NB4 (cell line): ENCODE results near the gene ARID5A.

ENCODE experiments used
- CTCF ChIP-seq: IDR thresholded peaks from one replicate; pipeline ENCODE4 v1.5.1; 2012; ENCODE audit warnings: low read depth, low read length
- POLR2A ChIP-seq: IDR thresholded peaks from 2 replicates; pipeline ENCODE4 v1.6.1; 2011; ENCODE audit warnings: mild to moderate bottlenecking; ENCODE audit not compliant: insufficient read length; ENCODE audit errors: extremely low read depth

GRCh38 chr2:96558485-96558884 lies 21.9 kb downstream of the ARID5A start:
- TF ChIP-seq CTCF (no peak), POLR2A (no peak)
